H9 (cell line): ENCODE measurements around the gene SMIM20. TPM values are rescaled to one million over a fixed set of nuclear protein-coding genes. Genes with fewer than 3 reads are reported as not detected.

Experiments used
- DNase-seq: peaks from one replicate; pipeline ENCODE4 v3.0.0-alpha.2; 2017
- H2AFZ ChIP-seq: one replicate; pipeline ENCODE4 v1.6.1; 2013; ENCODE audit warnings: mild to moderate bottlenecking, low read length, control low read depth, moderate library complexity
- H2AK5ac ChIP-seq: 2 replicates; pipeline ENCODE4 v1.6.1; 2013; ENCODE audit warnings: low read length, control low read depth, mixed read lengths; ENCODE audit not compliant: insufficient read length
- H2BK120ac ChIP-seq: one replicate; pipeline ENCODE4 v1.6.1; 2013; ENCODE audit warnings: low read depth, mild to moderate bottlenecking, low read length, control low read depth, inconsistent platforms; ENCODE audit not compliant: poor library complexity, severe bottlenecking
- H2BK12ac ChIP-seq: 2 replicates; pipeline ENCODE4 v1.6.1; 2013; ENCODE audit warnings: low read length, control low read depth, mixed read lengths, low read depth; ENCODE audit not compliant: insufficient read length
- H2BK15ac ChIP-seq: 2 replicates; pipeline ENCODE4 v1.6.1; 2013; ENCODE audit warnings: low read depth, low read length, control low read depth
- H2BK20ac ChIP-seq: one replicate; pipeline ENCODE4 v1.6.1; 2013; ENCODE audit warnings: low read depth, mild to moderate bottlenecking, low read length, control low read depth, inconsistent platforms; ENCODE audit not compliant: poor library complexity, severe bottlenecking
- H2BK5ac ChIP-seq: 2 replicates; pipeline ENCODE4 v1.6.1; 2013; ENCODE audit warnings: low read length, control low read depth, mixed read lengths; ENCODE audit not compliant: insufficient read length
- H3K14ac ChIP-seq: 2 replicates; pipeline ENCODE4 v1.6.1; 2013; ENCODE audit warnings: low read length, control low read depth; ENCODE audit not compliant: insufficient read depth
- H3K18ac ChIP-seq: 2 replicates; pipeline ENCODE4 v1.6.1; 2013; ENCODE audit warnings: low read depth, mild to moderate bottlenecking, mixed read lengths, low read length, control low read depth; ENCODE audit not compliant: insufficient read length
- H3K23ac ChIP-seq: 2 replicates; pipeline ENCODE4 v1.6.1; 2013; ENCODE audit warnings: low read length, control low read depth, mixed read lengths, low read depth; ENCODE audit not compliant: insufficient read length
- H3K23me2 ChIP-seq: 2 replicates; pipeline ENCODE4 v1.6.1; 2013; ENCODE audit warnings: low read depth, mild to moderate bottlenecking, mixed read lengths, low read length, control low read depth; ENCODE audit not compliant: insufficient read length, poor library complexity, severe bottlenecking
- H3K27ac ChIP-seq: 2 replicates; pipeline ENCODE4 v1.5.1; 2013; ENCODE audit warnings: low read length, control low read depth, mixed read lengths, low read depth; ENCODE audit not compliant: insufficient read length
- H3K27me3 ChIP-seq: 2 replicates; pipeline ENCODE4 v1.6.1; 2013; ENCODE audit warnings: low read length, control low read depth, inconsistent platforms; ENCODE audit not compliant: insufficient read depth
- H3K4ac ChIP-seq: 2 replicates; pipeline ENCODE4 v1.6.1; 2013; ENCODE audit warnings: low read depth, mild to moderate bottlenecking, control low read depth, inconsistent platforms, low read length, moderate library complexity
- H3K4me1 ChIP-seq: 2 replicates; pipeline ENCODE4 v1.6.1; 2013; ENCODE audit warnings: low read length, control low read depth, inconsistent platforms; ENCODE audit not compliant: insufficient read depth
- H3K4me2 ChIP-seq: 2 replicates; pipeline ENCODE4 v1.6.1; 2013; ENCODE audit warnings: low read length, control low read depth, mixed read lengths; ENCODE audit not compliant: insufficient read length, insufficient read depth
- H3K56ac ChIP-seq: 2 replicates; pipeline ENCODE4 v1.6.1; 2013; ENCODE audit warnings: low read depth, mild to moderate bottlenecking, mixed read lengths, low read length, control low read depth; ENCODE audit not compliant: insufficient read length
- H3K79me1 ChIP-seq: 2 replicates; pipeline ENCODE4 v1.6.1; 2013; ENCODE audit warnings: low read depth, mild to moderate bottlenecking, moderate library complexity, low read length, control low read depth, inconsistent platforms; ENCODE audit not compliant: insufficient read depth, poor library complexity, severe bottlenecking
- H3K79me2 ChIP-seq: 2 replicates; pipeline ENCODE4 v1.6.1; 2013; ENCODE audit warnings: low read length, control low read depth, inconsistent platforms; ENCODE audit not compliant: insufficient read depth
- H3K9ac ChIP-seq: 2 replicates; pipeline ENCODE4 v1.6.1; 2013; ENCODE audit warnings: low read length, control low read depth, mixed read lengths; ENCODE audit not compliant: insufficient read length; ENCODE audit errors: extremely low read depth
- H3K9me3 ChIP-seq: one replicate; pipeline ENCODE4 v1.6.1; 2013; ENCODE audit warnings: low read depth, low read length, inconsistent platforms; ENCODE audit not compliant: control insufficient read depth
- H3T11ph ChIP-seq: one replicate; pipeline ENCODE4 v1.6.1; 2013; ENCODE audit warnings: mild to moderate bottlenecking, low read length, control low read depth, inconsistent platforms
- H4K20me1 ChIP-seq: one replicate; pipeline ENCODE4 v1.6.1; 2013; ENCODE audit not compliant: control insufficient read depth, insufficient read length, insufficient read depth
- H4K5ac ChIP-seq: 2 replicates; pipeline ENCODE4 v1.6.1; 2013; ENCODE audit warnings: low read depth, mild to moderate bottlenecking, mixed read lengths, low read length, control low read depth; ENCODE audit not compliant: insufficient read length
- H4K8ac ChIP-seq: replicated peaks from 2 replicates; pipeline ENCODE4 v1.6.1; 2013; ENCODE audit warnings: low read length, control low read depth, mixed read lengths, low read depth; ENCODE audit not compliant: insufficient read length
- H4K91ac ChIP-seq: 2 replicates; pipeline ENCODE4 v1.6.1; 2013; ENCODE audit warnings: low read depth, mild to moderate bottlenecking, moderate library complexity, mixed read lengths, low read length, control low read depth; ENCODE audit not compliant: insufficient read length
- H3K27ac Mint-ChIP-seq, 3 experiments: 2 replicates in 2 of 3; 3 replicates in 1 of 3; pipeline ENCODE4 v1.8.0; 2020 to 2021; ENCODE audit warnings: mixed read lengths in 3 of 3, mild to moderate bottlenecking in 1 of 3, moderate library complexity in 1 of 3
- H3K27me3 Mint-ChIP-seq: 2 replicates; pipeline ENCODE4 v1.8.0; 2021; ENCODE audit warnings: low read depth, mild to moderate bottlenecking, moderate library complexity, mixed read lengths
- H3K36me3 Mint-ChIP-seq, 3 experiments: 2 replicates in 2 of 3; 3 replicates in 1 of 3; pipeline ENCODE4 v1.8.0; 2020 to 2021; ENCODE audit warnings: low read depth in 3 of 3, mixed read lengths in 3 of 3; ENCODE audit not compliant: insufficient read depth in 1 of 3
- H3K4me1 Mint-ChIP-seq, 2 experiments: 2 replicates each; pipeline ENCODE4 v1.8.0; 2020; ENCODE audit warnings: mixed read lengths in 2 of 2
- H3K4me3 Mint-ChIP-seq, 2 experiments: 2 replicates in 1 of 2; 3 replicates in 1 of 2; pipeline ENCODE4 v1.8.0; 2020 to 2021; ENCODE audit warnings: mild to moderate bottlenecking in 2 of 2, mixed read lengths in 2 of 2, moderate library complexity in 1 of 2
- H3K9me3 Mint-ChIP-seq, 2 experiments: 2 replicates in 1 of 2; 3 replicates in 1 of 2; pipeline ENCODE4 v1.8.0; 2020; ENCODE audit warnings: mild to moderate bottlenecking in 2 of 2, mixed read lengths in 2 of 2, moderate library complexity in 1 of 2
- CTCF ChIP-seq: fragments of 200-600 bp; sonication (generic); conservative IDR thresholded peaks from 3 replicates; pipeline ENCODE4 v1.8.0; 2021; ENCODE audit warnings: antibody characterized with exemption, mild to moderate bottlenecking
- WGBS: extraction: QIAGEN DNeasy Blood & Tissue Kit; methylation state at CpG from one replicate; pipeline ENCODE4 v1.1.7; 2013; ENCODE audit warnings: missing lambda C conversion rate, low lambda C conversion rate, mixed read lengths; ENCODE audit not compliant: insufficient read length; ENCODE audit errors: extremely low coverage; 5-methylcytosine and 5-hydroxymethylcytosine counted together
- total RNA-seq: library from RNA; stranded (reverse); gene quantifications from 2 replicates; pipeline ENCODE4 v1.2.1, GENCODE V29; 2021

Gene SMIM20
- total RNA-seq, 1 experiment from 2014 or later = 40.2 TPM

- H3K27ac Mint-ChIP-seq = no peak overlapping the region
These were observed 56.8 kb downstream of the SMIM20 start for GRCh38 chr4:25970691-25971432.

More at GRCh38 chr4:25970691-25971432, 56.8 kb downstream of the SMIM20 start:
- H3T11ph ChIP-seq = no peak overlapping the region
- H3K9ac ChIP-seq = no peak overlapping the region
- no peaks in the 10 kb centered on the region for H3K4me1 ChIP-seq
- H4K20me1 ChIP-seq = no peaks in the 10 kb centered on the region
- TF ChIP-seq CTCF = no peak
- H3K79me2 ChIP-seq = no peaks in the 10 kb centered on the region
- no peak overlapping the region for H4K5ac ChIP-seq
- no peak overlapping the region for H2BK5ac ChIP-seq
- no peaks in the 10 kb centered on the region for H3K23me2 ChIP-seq
- no peak overlapping the region for H2BK120ac ChIP-seq
- no peak overlapping the region; the same call in 1 of the 2 replicates for H3K14ac ChIP-seq
- Mint-ChIP-seq H3K9me3 (0 out of 5 replicates have a peak, but pooled peaks cover 0 to 1% of the 10 kb centered on the region in 2 experiments), H3K4me3 (no peak overlapping the region), H3K36me3 (no peaks in the 10 kb centered on the region), H3K4me1 (peaks cover 20 to 25% of the 10 kb centered on the region in 2 experiments), H3K27me3 (peaks cover 8% of the 10 kb centered on the region)
- no peak for DNase-seq
- H3K27ac ChIP-seq = no peak overlapping the region
- no peak overlapping the region for H3K23ac ChIP-seq
- no peak overlapping the region for H2BK12ac ChIP-seq
- no peak overlapping the region for H2AFZ ChIP-seq
- H2BK20ac ChIP-seq = no peak overlapping the region
- no peak overlapping the region for H4K8ac ChIP-seq
- no peak overlapping the region for H4K91ac ChIP-seq
- H3K27me3 ChIP-seq = no peaks in the 10 kb centered on the region
- H3K4ac ChIP-seq = no peak overlapping the region
- no peak overlapping the region for H3K4me2 ChIP-seq
- no peaks in the 10 kb centered on the region for H3K79me1 ChIP-seq
- H3K56ac ChIP-seq = no peak overlapping the region
- no peak overlapping the region for H2BK15ac ChIP-seq
- H3K18ac ChIP-seq = no peak overlapping the region
- H3K9me3 ChIP-seq = no peaks in the 10 kb centered on the region
- WGBS = no CpG with 5 or more reads among the region's 6 CpGs
- no peak overlapping the region for H2AK5ac ChIP-seq
